GM11168 (cell line): ENCODE results near the gene NARF.

ENCODE experiments used
- in situ Hi-C: fragments of 300-500 bp; cut with MboI; formaldehyde crosslinking; loops from one replicate; pipeline ENCODE4 v1.12.0; 2022; ENCODE audit warnings: low sequenced_read_pairs; ENCODE audit not compliant: unreplicated experiment

NARF gene

DNA sequence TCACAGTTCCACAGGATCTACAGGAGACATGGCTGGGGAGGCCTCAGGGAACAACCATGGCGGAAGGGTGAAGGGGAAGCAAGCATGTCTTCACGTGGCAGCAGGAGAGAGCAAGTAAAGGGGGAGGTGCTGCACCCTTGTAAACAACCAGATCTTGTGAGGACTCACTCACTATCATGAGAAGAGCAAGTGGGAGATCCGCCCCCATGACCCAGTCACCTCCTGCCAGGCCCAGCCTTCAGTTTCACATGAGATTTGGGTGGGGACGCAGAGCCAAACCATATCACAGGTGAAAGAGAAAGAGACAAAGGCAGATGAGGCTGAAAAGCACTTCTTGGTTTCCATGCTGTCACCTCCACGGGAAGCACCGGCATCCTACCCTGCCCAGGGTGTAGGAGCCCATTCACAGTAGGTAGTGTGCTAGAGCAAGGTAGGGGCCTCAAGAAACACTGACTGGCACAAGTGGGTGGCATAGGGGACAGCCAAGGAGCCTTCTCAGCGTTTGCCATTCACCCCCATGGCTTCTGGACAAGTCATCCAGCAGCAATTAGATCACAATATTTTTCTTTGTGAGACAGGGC, 6.6 kb downstream of the NARF start:
- in situ Hi-C loops = no loop called here

DNA sequence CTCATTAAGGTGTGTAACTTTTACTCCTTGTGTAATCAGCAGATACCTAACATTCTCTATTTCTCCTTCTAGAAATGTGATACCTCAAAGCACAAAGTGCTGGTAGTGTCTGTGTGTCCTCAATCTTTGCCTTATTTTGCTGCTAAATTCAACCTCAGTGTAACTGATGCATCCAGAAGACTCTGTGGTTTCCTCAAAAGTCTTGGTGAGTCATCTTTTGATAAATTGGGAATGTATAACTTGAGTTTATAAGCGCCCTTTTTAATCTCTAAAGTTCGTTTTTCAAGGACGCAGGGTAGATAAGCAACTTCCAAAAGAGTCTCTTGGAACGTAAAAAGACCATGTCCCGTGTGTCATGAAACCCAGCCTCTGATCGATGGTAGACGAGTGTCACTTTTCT, 10.2 kb downstream of the NARF start:
- in situ Hi-C loops = no loop called here

DNA sequence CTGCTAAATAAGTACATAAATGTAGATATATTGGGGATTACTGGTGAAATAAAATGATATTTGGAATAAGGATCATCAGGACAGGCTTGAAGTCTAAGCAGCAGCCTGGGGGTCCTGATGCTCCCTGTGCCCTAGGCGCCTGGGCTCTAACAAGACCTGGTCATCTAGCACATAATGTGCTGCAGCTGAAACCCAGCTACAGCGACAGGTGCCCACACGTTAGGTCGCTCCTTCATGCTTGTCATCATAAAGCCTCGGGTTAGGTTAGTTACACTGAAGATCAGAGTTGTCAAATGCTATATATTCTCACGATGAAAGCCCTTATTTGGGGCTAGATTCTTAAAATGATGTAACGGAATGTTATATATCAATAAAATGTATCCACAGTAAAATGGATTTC, 11.5 kb downstream of the NARF start:
- in situ Hi-C loops = no loop called here

DNA sequence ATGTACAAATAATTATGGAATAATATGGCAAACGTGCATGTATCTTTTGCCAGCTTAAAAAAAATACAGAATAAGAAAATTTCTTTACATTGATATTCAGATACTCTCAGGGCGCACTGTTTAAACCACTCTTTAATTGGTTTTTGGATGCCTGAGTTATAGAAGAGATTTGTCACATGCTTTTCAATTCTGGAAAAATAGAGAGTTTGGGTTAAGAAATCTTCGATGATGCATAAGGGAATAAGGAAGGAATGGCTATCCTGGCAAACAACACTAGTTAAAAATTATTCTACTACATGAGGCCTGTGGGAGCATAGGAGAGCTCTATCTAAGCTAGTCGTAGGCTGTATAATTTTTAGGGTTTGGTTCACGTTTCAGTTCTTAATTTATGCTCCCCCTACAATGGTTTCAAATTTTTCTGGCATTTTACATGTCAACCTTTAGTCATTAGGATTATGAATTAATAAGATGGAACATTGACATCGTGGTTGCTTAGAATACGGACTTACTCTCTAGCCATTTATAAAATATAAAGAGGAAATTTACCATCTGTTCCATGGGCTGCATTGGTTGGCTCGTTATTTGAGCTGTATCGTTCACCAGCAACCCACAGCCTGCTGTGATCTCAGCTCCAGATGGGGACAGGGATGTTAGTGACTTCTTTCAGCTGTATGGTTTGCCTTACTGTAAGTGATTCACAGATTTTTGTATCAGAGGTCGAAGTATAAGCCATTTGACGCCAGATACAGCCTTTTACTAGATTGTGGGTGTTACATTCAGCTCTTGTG, 15.9 kb downstream of the NARF start:
- in situ Hi-C loops = no loop called here

GRCh38 chr17:82475458-82475857, 16.9 kb downstream of the NARF start:
- in situ Hi-C loops = no loop called here

GRCh38 chr17:82477934-82478333, 19.4 kb downstream of the NARF start:
- in situ Hi-C loops = no loop called here

GRCh38 chr17:82479602-82480001, 21.1 kb downstream of the NARF start:
- in situ Hi-C loops = no loop called here

DNA sequence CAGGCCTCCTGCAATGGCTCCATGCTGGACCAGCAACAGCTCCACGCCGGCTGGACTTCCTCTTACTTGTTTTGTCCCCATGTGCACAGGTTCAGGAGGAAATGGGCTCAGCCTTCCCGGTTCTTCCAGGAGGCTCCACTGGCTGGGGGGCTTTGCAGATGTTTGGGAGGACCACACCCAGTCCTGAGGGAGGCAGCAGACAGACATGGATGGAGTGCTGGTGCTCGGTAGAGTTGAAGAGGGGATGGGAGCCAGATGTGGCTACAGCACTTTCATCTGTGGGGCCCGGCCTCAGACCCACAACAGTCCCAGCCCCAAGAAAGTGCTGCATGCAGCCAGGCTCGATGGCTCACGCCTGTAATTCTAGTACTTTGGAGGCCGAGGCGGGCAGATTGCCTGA, 21.8 kb downstream of the NARF start:
- in situ Hi-C loops = no loop called here

DNA sequence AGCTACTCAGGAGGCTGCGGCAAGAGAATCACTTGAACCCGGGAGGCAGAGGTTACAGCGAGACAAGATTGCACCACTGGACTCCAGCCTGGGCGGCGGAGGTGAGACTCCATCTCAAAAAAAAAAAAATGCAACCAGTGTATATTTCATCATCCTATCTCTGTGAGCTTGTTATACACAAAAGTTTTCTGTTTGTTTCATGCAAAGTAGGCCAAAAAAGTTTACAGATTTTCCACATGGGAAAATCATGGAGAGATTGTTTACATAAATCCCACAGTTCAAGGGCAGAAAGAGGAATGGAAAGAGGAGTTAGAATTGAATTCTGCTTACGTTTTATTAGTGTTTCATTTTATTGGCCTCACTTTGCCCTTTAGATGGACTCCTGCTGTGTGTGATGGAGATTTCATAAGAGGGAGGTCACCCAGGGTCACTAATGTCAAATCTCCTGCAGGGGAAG, 24.7 kb downstream of the NARF start:
- in situ Hi-C loops = no loop called here

- in situ Hi-C loops = no loop called here
These were observed 25.3 kb downstream of the NARF start for GRCh38 chr17:82483836-82484235.

- in situ Hi-C loops = no loop called here
These were observed 27.9 kb downstream of the NARF start for GRCh38 chr17:82486231-82487094.

DNA sequence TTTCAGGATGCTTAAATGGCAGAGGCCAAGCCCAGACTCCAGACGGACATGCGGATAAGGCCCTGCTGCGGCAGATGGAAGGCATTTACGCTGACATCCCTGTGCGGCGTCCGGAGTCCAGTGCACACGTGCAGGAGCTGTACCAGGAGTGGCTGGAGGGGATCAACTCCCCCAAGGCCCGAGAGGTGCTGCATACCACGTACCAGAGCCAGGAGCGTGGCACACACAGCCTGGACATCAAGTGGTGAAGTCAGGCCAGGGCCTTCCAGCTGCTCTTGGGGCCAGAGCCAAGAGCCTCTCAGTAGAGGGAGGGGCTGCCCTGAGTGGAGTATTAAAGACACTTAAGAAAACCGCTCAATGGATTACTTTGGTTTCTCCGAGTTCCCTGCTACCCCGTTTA, 29.4 kb downstream of the NARF start:
- in situ Hi-C loops = no loop called here

- in situ Hi-C loops = no loop called here
These were observed 30.6 kb downstream of the NARF start for GRCh38 chr17:82489117-82489516.

GRCh38 chr17:82489851-82490511, 31.4 kb downstream of the NARF start:
- in situ Hi-C loops = no loop called here

- in situ Hi-C loops = no loop called here
These were observed 32.1 kb downstream of the NARF start for GRCh38 chr17:82490512-82491195.

GRCh38 chr17:82491196-82491530, 32.6 kb downstream of the NARF start:
- in situ Hi-C loops = no loop called here

- in situ Hi-C loops = no loop called here
These were observed 33.0 kb downstream of the NARF start for GRCh38 chr17:82491533-82491932.

- in situ Hi-C loops = no loop called here
These were observed 34.2 kb downstream of the NARF start for GRCh38 chr17:82492643-82493225.

GRCh38 chr17:82493226-82493781, 34.8 kb downstream of the NARF start:
- in situ Hi-C loops = no loop called here
